GM20000 (cell line): ENCODE measurements around the gene CAMSAP2.

ENCODE experiments used
- DNase-seq: peaks from one replicate; pipeline ENCODE4 v3.0.0; 2012; ENCODE audit warnings: low spot score
- TF ChIP-seq, protein P1 (sequence below): IDR thresholded peaks from 2 replicates; pipeline ENCODE4 v1.5.1; 2012; ENCODE audit warnings: mild to moderate bottlenecking, control low read depth; ENCODE audit errors: extremely low read depth, missing control alignments

CAMSAP2 gene

DNA sequence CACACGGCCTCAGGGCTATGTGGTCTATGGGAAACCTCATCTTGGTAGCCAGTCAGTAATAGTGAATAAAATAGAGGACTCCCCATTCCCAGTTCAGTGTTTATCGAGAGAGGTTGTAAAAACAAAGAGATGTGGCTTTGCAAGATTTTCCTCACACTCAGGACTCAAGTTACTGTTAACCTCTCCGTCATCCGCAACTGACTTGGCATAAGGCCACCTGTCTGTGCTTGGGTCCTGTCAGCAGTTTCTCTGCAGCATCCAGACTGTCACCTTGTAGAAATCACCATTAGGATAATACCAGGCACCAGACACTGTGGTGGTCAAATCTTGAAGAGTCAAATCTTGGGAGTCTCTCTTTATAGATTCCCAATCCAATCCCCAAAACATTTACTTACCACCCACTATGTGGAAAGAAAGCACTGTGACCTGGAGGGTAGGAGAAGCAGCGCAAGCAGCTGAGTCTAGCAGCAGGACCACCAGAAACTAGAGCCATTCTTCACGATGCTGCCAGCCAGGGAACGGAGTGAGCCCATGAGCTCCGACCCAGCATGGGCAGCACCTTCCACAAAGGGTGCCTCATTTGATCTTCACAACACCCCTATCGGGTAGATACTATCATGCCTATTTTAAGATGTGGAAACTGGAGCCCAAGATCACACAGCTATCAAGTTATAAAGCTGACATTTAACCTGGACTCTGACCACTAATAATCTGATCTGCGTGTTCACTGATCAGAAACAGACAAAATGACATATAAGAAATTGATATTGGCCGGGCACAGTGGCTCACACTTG lies 128.5 kb downstream of the CAMSAP2 start:
- DNase-seq: peak; percentile 38
- TF ChIP-seq, protein P1, sequence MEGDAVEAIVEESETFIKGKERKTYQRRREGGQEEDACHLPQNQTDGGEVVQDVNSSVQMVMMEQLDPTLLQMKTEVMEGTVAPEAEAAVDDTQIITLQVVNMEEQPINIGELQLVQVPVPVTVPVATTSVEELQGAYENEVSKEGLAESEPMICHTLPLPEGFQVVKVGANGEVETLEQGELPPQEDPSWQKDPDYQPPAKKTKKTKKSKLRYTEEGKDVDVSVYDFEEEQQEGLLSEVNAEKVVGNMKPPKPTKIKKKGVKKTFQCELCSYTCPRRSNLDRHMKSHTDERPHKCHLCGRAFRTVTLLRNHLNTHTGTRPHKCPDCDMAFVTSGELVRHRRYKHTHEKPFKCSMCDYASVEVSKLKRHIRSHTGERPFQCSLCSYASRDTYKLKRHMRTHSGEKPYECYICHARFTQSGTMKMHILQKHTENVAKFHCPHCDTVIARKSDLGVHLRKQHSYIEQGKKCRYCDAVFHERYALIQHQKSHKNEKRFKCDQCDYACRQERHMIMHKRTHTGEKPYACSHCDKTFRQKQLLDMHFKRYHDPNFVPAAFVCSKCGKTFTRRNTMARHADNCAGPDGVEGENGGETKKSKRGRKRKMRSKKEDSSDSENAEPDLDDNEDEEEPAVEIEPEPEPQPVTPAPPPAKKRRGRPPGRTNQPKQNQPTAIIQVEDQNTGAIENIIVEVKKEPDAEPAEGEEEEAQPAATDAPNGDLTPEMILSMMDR: no peak

DNA sequence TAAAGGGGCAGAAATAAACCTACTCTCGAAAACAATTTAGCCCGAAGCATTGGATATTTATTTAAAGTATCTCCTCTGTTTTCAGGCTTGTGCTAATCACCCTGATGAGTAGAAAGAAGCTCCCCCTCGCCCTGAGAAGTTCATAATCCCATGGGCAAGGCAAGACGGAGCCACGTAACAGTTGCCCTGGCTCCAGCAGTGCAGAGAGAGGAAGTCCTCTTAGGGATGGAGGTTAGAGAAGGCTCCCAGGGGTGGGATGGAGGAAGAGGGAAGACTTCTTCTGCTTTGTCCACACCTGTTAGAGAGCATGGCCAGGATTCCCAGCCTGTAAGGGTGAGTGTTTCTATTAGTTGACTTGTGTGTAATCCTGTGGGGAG lies 130.7 kb downstream of the CAMSAP2 start:
- no peak for DNase-seq
- TF ChIP-seq, protein P1: no peak

- TF ChIP-seq, protein P1: no peak
- peak; percentile 79 for DNase-seq
Observed at GRCh38 chr1:200869753-200870391, 131.2 kb downstream of the CAMSAP2 start.

- TF ChIP-seq, protein P1: no peak
- DNase-seq: no peak
Observed at GRCh38 chr1:200872446-200873115, 133.9 kb downstream of the CAMSAP2 start, which contains the start of gene GPR25. Gene GPR25 (plus strand): TSS chr1:200872981. CDS start chr1:200873038, 57 bp downstream.

- DNase-seq: peak; percentile 41
- TF ChIP-seq, protein P1: no peak
Observed at GRCh38 chr1:200873116-200873670, 134.5 kb downstream of the CAMSAP2 start.

- DNase-seq: peak; percentile 30
- TF ChIP-seq, protein P1: no peak
Observed at GRCh38 chr1:200873671-200874397, 135.1 kb downstream of the CAMSAP2 start.
